Stimulated activated memory B cell treated with anti-CD40 and anti-IgM and Interleukin-4, amounts not matched to agents 10 μg/mL and 1 μg/mL and 100 μg/mL, for 72 hours (primary cell): ENCODE data around the gene CCDC81.

Experiments used
- ATAC-seq: fragments of 150-1000 bp; cut with Tn5 transposase; 2 replicates; pipeline ENCODE4 v1.10.0; 2021
- H3K27ac Mint-ChIP-seq: one replicate; pipeline ENCODE4 v1.8.0; 2022; ENCODE audit warnings: mild to moderate bottlenecking, mixed read lengths
- H3K27me3 Mint-ChIP-seq: one replicate; pipeline ENCODE4 v1.8.0; 2022; ENCODE audit warnings: mixed read lengths
- H3K36me3 Mint-ChIP-seq: one replicate; pipeline ENCODE4 v1.8.0; 2022; ENCODE audit warnings: mixed read lengths
- H3K4me1 Mint-ChIP-seq: one replicate; pipeline ENCODE4 v1.8.0; 2022; ENCODE audit warnings: mixed read lengths
- H3K4me3 Mint-ChIP-seq: one replicate; pipeline ENCODE4 v1.8.0; 2022; ENCODE audit warnings: mild to moderate bottlenecking, moderate library complexity, mixed read lengths
- H3K9me3 Mint-ChIP-seq: one replicate; pipeline ENCODE4 v1.8.0; 2022; ENCODE audit warnings: mixed read lengths

CCDC81 gene

DNA sequence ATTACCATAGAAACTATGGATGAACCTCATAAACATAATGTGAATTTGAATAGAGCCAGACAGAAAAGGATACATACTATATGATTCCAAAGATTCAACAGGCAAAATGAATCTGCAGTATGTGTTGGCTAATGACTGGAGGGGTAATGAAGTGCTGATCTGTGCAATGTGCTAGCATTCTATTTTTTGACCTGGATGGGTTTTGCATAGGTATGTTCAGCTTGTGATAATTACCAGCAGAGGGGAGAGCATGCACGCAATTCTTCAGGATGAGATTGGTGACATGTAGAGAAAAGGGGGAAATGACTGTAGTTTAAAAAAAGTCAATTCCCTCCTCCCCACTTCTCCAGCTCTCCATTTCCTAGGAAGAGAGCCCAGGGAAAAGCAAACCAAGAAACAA, 618 bp upstream of the CCDC81 start:
- H3K9me3 Mint-ChIP-seq: peaks cover 11% of the 10 kb centered on the region
- H3K36me3 Mint-ChIP-seq: peaks cover 6% of the 10 kb centered on the region
- no peaks in the 10 kb centered on the region for H3K4me1 Mint-ChIP-seq
- no peak for ATAC-seq
- H3K4me3 Mint-ChIP-seq: no peak overlapping the region
- H3K27me3 Mint-ChIP-seq: peaks cover 12% of the 10 kb centered on the region
- no peak overlapping the region for H3K27ac Mint-ChIP-seq

DNA sequence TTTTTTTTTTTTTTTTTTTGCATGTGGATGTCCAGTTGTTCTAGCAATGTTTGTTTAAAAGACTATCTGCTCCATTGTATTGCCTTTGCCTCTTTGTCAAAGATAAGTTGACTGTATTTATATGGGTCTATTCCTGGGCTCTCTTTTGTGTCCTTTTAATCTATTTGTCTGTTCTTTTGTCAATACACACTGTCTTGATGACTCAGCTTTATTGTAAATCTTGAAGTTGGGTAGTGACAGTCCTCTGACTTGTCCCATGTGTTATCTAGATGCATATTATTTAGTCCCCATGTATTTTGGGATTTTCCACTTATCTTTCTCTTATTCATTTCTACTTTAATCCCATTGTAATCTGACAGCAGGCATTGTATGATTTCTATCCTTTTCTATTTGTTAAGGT, 3.3 kb downstream of the CCDC81 start:
- Mint-ChIP-seq H3K27ac (no peak overlapping the region), H3K4me3 (no peak overlapping the region), H3K27me3 (peaks cover 12% of the 10 kb centered on the region), H3K9me3 (peaks cover 9% of the 10 kb centered on the region), H3K4me1 (no peaks in the 10 kb centered on the region), H3K36me3 (no peaks in the 10 kb centered on the region)
- ATAC-seq: no peak

DNA sequence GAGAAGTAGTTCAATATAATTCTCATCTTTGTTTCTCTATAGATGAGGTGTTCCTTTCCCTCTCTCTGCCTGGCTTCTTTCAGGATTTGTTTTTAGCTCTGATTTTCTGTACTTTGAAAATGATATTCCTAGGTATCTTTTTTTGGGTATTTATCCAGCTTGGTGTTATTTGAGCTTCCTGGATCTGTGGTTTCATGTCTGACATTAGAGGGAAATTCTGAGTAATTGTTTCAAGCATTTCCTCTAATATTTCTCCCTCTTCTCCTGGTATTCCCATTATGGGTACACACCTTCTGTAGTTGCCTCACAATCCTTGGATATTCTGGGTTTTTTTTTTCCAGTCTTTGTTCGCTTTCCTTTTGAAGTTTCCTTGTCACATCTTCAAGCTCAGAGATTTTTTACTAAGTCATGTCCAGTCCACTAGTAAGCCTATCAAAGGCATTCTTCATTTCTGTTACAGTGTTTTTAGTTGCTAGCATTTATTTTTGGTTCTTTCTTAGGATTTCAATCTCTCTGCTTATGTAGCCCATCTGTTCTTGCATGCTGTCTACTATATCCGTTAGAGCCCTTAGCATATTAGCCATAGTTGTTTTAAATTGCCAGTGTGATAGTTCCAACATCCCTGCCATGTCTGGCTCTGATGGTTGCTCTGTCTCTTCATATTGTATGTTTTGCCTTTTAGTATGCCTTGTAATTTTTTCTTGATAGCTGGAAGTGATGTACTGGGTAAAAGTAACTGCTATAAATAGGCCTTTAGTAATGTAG, 5.8 kb downstream of the CCDC81 start:
- no peak for ATAC-seq
- H3K4me3 Mint-ChIP-seq: no peak overlapping the region
- H3K27me3 Mint-ChIP-seq: no peaks in the 10 kb centered on the region
- no peaks in the 10 kb centered on the region for H3K36me3 Mint-ChIP-seq
- H3K9me3 Mint-ChIP-seq: peaks cover 9% of the 10 kb centered on the region
- no peaks in the 10 kb centered on the region for H3K4me1 Mint-ChIP-seq
- H3K27ac Mint-ChIP-seq: no peak overlapping the region

GRCh38 chr11:86383041-86383955, 8.6 kb downstream of the CCDC81 start:
- no peak for ATAC-seq
- Mint-ChIP-seq H3K4me3 (no peak overlapping the region), H3K27ac (no peak overlapping the region), H3K27me3 (no peaks in the 10 kb centered on the region), H3K36me3 (no peaks in the 10 kb centered on the region), H3K4me1 (no peaks in the 10 kb centered on the region), H3K9me3 (no peaks in the 10 kb centered on the region)

DNA sequence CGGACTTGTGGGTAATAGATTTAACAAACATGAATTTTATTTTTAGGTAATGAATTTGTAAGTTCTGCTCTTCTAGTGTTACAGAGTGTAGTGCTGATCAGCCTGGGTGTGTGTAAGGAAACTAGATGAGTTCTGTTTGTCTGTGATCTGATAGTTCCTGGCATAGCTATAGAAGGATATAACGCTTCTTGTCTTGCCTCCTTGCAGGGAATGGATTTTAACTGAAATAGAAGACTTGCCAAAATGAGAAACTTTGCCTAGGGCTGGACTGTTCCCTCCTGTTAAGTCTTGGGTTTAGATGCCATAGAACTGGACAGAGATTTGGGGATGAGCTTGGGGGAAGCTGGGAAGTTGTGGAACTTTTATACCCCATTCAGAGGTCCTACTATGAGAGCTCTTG, 11.6 kb downstream of the CCDC81 start:
- no peak for ATAC-seq
- no peak overlapping the region for H3K4me3 Mint-ChIP-seq
- H3K9me3 Mint-ChIP-seq: no peaks in the 10 kb centered on the region
- no peaks in the 10 kb centered on the region for H3K27me3 Mint-ChIP-seq
- H3K36me3 Mint-ChIP-seq: no peaks in the 10 kb centered on the region
- H3K4me1 Mint-ChIP-seq: no peaks in the 10 kb centered on the region
- no peak overlapping the region for H3K27ac Mint-ChIP-seq

GRCh38 chr11:86386746-86387145, 12.1 kb downstream of the CCDC81 start:
- Mint-ChIP-seq H3K4me3 (no peak overlapping the region), H3K36me3 (no peaks in the 10 kb centered on the region), H3K27me3 (no peaks in the 10 kb centered on the region), H3K27ac (no peak overlapping the region), H3K4me1 (no peaks in the 10 kb centered on the region), H3K9me3 (no peaks in the 10 kb centered on the region)
- ATAC-seq: no peak

DNA sequence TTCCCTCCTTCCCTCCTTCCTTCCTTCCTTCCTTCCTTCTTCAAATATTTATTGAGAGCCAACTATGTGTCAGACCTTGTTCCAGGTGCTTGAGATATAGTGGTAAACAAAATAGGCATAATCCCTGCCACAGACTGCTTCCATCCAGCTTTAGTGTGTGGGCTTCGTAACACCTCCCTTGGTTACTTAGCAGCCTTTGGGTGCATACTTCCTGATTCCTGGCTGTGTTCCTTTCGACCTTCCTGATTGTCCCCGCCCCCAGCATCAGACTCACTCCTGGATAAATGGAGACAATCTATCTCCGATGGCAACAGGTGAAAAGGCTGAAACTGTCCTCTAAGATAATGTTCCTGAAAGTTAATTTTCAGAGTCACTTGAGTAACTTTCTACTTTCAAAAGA, 13.5 kb downstream of the CCDC81 start:
- H3K27me3 Mint-ChIP-seq: no peaks in the 10 kb centered on the region
- H3K4me1 Mint-ChIP-seq: no peaks in the 10 kb centered on the region
- H3K4me3 Mint-ChIP-seq: no peak overlapping the region
- H3K9me3 Mint-ChIP-seq: no peaks in the 10 kb centered on the region
- ATAC-seq: no peak
- no peak overlapping the region for H3K27ac Mint-ChIP-seq
- no peaks in the 10 kb centered on the region for H3K36me3 Mint-ChIP-seq

DNA sequence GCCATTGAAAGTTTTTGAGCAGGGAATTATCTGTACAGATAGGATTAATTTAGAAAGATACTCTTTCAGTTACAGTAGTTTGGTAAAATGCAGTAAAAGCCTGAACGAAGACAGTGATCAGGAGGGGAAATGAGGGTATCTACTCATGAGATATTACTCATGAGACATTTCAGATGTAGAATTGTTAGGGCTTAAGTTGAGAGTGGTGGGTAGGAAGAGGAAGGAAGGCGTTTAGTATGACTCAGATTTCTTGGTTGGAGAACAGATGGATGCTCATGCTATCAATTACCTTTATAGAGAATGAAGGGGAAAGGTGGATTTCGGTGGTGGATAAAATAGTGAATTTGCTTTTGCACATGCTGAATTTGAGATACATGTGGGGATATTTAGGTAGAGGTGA, 15.8 kb downstream of the CCDC81 start:
- Mint-ChIP-seq H3K27me3 (no peaks in the 10 kb centered on the region), H3K4me1 (no peaks in the 10 kb centered on the region), H3K27ac (no peak overlapping the region), H3K36me3 (no peaks in the 10 kb centered on the region), H3K4me3 (no peak overlapping the region), H3K9me3 (no peaks in the 10 kb centered on the region)
- ATAC-seq: no peak

- H3K36me3 Mint-ChIP-seq: no peaks in the 10 kb centered on the region
- no peaks in the 10 kb centered on the region for H3K9me3 Mint-ChIP-seq
- no peak overlapping the region for H3K27ac Mint-ChIP-seq
- no peaks in the 10 kb centered on the region for H3K4me1 Mint-ChIP-seq
- no peaks in the 10 kb centered on the region for H3K27me3 Mint-ChIP-seq
- ATAC-seq: no peak
- no peak overlapping the region for H3K4me3 Mint-ChIP-seq
These were observed 20.4 kb downstream of the CCDC81 start for GRCh38 chr11:86395061-86395551.

- Mint-ChIP-seq H3K27me3 (no peaks in the 10 kb centered on the region), H3K36me3 (no peaks in the 10 kb centered on the region), H3K4me1 (no peaks in the 10 kb centered on the region), H3K4me3 (no peak overlapping the region), H3K27ac (no peak overlapping the region), H3K9me3 (no peaks in the 10 kb centered on the region)
- ATAC-seq: no peak
These were observed 21.7 kb downstream of the CCDC81 start for GRCh38 chr11:86396396-86396795.

GRCh38 chr11:86397351-86397750, 22.7 kb downstream of the CCDC81 start:
- H3K9me3 Mint-ChIP-seq: no peaks in the 10 kb centered on the region
- no peak overlapping the region for H3K27ac Mint-ChIP-seq
- no peak overlapping the region for H3K4me3 Mint-ChIP-seq
- ATAC-seq: no peak
- no peaks in the 10 kb centered on the region for H3K36me3 Mint-ChIP-seq
- H3K4me1 Mint-ChIP-seq: no peaks in the 10 kb centered on the region
- H3K27me3 Mint-ChIP-seq: no peaks in the 10 kb centered on the region

GRCh38 chr11:86398106-86398505, 23.4 kb downstream of the CCDC81 start:
- H3K36me3 Mint-ChIP-seq: no peaks in the 10 kb centered on the region
- no peak overlapping the region for H3K27ac Mint-ChIP-seq
- no peaks in the 10 kb centered on the region for H3K9me3 Mint-ChIP-seq
- no peaks in the 10 kb centered on the region for H3K27me3 Mint-ChIP-seq
- no peak for ATAC-seq
- no peaks in the 10 kb centered on the region for H3K4me1 Mint-ChIP-seq
- H3K4me3 Mint-ChIP-seq: no peak overlapping the region

- Mint-ChIP-seq H3K27ac (no peak overlapping the region), H3K4me1 (no peaks in the 10 kb centered on the region), H3K9me3 (no peaks in the 10 kb centered on the region), H3K27me3 (no peaks in the 10 kb centered on the region), H3K4me3 (no peak overlapping the region), H3K36me3 (no peaks in the 10 kb centered on the region)
- no peak for ATAC-seq
These were observed 28.8 kb downstream of the CCDC81 start for GRCh38 chr11:86403458-86403857.

DNA sequence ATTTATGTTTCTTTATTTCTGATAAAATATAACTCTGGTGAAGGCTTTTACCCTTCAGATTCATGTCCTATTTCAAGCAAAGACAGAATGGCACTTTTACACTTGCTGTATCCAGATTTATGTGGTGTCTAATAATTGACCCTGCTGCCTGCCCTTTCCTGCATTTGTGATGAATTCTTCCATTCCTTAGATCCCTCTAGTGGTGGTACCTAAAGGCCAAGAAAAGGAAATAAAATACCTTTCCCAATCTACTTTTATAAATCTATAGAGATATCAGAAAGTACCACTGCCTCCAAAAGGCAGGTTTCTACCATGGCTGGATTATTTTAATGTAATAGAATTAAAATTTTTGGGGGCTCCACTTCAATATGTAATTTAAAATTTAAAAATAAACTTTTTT, 34.2 kb downstream of the CCDC81 start:
- ATAC-seq: no peak
- H3K36me3 Mint-ChIP-seq: peaks cover 7% of the 10 kb centered on the region
- H3K4me1 Mint-ChIP-seq: no peaks in the 10 kb centered on the region
- no peak overlapping the region for H3K27ac Mint-ChIP-seq
- no peaks in the 10 kb centered on the region for H3K9me3 Mint-ChIP-seq
- no peaks in the 10 kb centered on the region for H3K27me3 Mint-ChIP-seq
- no peak overlapping the region for H3K4me3 Mint-ChIP-seq

GRCh38 chr11:86414032-86414431, 39.3 kb downstream of the CCDC81 start:
- H3K27ac Mint-ChIP-seq: no peak overlapping the region
- H3K4me3 Mint-ChIP-seq: no peak overlapping the region
- no peak for ATAC-seq
- H3K36me3 Mint-ChIP-seq: peaks cover 7% of the 10 kb centered on the region
- H3K4me1 Mint-ChIP-seq: no peaks in the 10 kb centered on the region
- H3K9me3 Mint-ChIP-seq: no peaks in the 10 kb centered on the region
- no peaks in the 10 kb centered on the region for H3K27me3 Mint-ChIP-seq

GRCh38 chr11:86415026-86415425, 40.3 kb downstream of the CCDC81 start:
- no peak overlapping the region for H3K4me3 Mint-ChIP-seq
- no peaks in the 10 kb centered on the region for H3K9me3 Mint-ChIP-seq
- H3K4me1 Mint-ChIP-seq: no peaks in the 10 kb centered on the region
- ATAC-seq: no peak
- peaks cover 7% of the 10 kb centered on the region for H3K36me3 Mint-ChIP-seq
- H3K27ac Mint-ChIP-seq: no peak overlapping the region
- H3K27me3 Mint-ChIP-seq: no peaks in the 10 kb centered on the region
